ENCODE results near the gene SOX13.
"Not testable (repeated sequence)": the region's sequence is repeated elsewhere in the genome, so short reads cannot be mapped to it uniquely, and the experiment has no call there.

The SOX13 gene

GRCh38 chr1:204087181-204087892 is 14.4 kb downstream of the SOX13 start:
- no peak for DNase-seq (ENCODE audit: low read depth in 2 of 2)

DNA sequence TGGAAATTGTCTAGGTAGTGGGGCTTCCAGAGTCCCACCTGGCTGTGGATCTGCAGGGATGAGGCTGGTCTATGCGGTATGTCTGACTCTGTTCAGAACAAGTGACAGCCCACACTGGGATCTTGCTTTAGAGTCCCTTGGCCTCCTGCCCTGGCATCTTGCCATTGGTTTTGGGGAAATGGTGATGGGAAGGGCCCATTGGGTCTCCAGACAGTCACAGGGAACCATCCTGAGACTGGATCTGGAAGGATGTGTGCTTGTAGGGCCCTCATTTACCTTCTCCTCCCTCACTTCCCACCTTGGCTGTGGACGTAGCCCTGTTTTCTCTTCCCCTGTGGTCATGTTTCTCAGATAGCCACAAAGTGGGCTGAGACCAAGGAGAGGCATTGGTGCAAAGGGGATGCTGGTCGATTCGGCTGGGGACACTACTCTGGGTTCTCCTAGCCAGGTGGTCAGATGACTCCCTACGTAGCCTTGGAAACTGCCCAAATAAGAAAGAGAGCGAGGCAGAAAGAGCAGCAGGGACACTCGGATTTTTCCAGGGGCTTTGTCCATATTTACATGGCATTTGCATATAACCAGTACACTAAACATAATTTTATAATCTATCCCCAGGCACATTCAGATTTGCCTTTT is 15.1 kb downstream of the SOX13 start:
- no peak for DNase-seq (ENCODE audit: low read depth in 2 of 2)

DNA sequence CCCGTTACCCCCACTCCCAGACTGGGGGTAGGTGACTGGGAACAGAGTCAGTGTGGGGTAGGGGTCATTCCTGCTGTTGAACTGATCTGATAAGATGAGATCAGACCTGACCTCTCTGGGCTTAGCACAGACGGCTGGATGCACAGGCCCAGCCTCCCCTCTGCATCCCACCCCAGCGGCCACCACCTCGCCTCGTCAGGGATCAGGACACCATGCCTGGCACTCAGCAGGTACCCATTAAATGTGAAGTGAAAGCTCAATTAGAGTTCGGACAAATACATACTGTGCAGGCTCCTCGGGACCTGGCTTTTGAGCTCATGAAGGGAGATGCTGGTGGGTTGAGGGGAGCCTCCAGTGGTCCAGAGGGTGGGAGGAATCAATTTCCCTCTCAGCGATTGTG is 15.7 kb downstream of the SOX13 start:
- DNase-seq (ENCODE audit: low read depth in 2 of 2): no peak

DNA sequence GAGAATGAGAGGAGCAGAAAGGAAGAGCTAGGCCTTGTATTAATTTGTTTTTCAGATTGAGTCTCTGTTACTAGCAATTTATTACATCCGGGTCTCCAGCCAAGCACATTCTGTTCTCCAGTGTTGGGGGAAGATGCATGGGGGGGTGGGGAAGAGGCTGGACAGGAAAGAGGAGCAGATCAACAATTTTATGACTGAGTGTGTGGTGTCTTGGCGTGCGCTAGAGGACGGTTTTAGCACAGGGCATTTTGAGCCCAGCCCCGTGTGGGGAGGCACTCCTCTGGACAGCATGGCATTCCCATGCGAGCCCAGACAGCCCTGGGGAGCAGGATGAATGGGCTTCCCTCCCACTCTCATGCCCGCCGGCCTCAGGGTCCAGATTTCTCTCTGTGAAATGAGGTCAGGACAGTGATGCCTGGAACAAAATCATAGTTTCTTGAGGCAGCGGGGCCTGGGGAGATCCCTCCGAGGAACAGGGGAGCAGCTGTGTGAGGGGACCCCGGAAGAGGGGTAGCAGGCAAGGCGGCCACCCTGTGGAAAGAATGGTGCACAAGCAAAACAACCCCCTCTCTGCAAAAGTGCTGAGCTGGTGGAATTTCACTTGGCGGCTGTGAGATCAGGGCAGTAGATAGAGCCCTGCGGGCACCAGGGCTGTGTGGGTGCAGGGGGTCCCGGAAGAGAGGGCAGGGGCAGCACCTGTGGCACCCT is 16.3 kb downstream of the SOX13 start:
- DNase-seq (ENCODE audit: low read depth in 2 of 2): no peak

DNA sequence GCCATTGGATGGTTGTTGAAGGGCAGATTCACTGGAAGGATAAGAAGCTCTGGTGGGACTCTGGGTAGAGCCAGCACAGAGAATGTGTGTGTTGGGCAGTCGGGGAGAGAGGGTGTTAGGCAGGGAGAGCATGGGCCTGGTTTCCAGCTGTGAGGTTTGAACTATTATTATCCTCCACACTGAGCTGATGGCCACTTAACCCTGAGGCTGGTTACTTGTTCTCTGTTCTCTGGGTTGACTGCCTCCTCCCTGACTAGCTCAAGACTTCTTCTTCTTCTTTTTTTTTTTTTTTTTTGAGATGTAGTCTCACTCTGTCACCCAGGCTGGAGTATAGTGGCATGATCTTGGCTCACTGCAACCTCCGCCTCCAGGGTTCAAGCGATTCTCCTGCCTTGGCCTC is 17.2 kb downstream of the SOX13 start:
- DNase-seq (ENCODE audit: low read depth in 2 of 2): not testable (repeated sequence)

DNA sequence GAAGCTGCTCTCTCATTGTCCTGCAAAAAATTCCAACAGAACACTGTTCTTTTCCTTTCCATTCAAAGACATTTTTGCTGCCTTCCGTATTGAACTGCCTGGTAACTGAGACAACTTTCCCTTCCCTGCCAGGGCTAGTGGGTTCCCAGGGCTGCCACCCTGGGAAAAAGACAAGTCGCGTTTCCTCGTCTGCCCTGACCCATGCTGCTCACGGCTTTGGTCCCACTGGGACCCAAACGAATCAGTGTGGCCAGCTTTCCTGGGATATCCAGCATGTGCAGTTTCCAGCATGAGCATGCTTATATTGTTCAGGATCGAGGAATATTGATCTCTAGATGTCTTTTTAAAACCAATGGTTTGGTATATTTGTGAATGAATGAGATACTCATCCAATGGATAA is 18.2 kb downstream of the SOX13 start:
- no peak for DNase-seq (ENCODE audit: low read depth in 2 of 2)

DNA sequence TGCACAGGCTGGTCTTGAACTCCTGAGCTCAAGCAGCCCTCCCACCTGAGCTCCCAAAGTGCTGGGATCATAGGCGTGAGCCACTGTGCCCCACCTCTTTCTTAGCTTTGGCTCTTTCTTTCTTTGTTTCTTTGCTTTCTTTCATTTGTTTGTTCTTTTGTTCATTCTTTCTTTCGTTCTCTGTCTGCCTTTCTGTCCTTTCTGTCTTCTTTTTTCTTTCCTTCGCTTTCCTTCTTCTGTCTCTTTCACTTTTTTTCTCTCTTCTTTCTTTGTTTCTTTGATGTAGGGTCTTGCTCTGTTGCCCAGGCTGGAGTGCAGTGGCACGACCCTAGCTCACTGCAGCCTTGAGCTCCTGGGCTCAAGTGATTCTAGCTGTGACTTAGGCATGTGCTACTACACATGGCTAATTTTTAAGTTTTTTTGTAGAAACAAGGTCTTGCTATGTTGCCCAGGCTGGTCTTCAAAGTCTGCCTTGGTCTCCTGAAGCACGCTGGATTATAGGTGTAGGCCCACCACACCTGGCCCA is 18.9 kb downstream of the SOX13 start:
- DNase-seq (ENCODE audit: low read depth in 2 of 2): no peak

DNA sequence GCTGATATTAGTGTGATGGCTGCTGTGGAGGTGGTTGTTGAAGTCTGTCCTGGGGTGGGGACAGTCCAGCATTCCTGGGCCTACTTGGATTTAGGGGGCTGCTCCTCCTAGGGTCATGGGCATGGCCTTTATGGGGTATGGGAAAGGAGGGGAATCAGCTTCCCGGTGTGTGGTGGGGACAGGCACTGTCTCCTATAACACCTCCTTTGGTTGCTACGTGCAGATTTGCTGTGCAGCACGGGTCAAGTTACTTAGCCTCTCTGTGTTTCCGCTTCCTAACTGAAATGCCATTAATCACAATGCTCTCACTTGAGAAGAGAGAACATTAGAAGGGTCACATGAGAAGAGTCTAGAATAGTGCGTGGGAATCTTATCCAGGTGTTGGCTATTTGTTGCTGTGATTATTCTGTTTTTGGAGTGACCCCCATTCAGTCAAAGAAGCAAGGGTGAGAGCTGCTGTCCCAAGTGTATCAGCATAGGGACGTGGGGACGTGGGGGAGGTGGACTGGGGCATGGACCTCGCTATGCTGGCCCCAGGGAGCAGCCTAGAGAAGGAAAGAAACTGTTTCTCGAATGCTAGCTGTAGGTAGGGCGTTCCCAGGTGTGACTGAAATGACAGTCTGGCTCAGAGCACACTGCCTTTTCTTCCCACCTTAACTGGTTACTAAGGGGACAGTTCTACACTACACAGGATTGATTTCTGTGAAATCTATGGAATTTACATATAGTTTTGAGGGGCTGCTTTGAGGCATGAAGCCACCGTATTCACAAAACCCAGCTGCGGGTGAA is 19.9 kb downstream of the SOX13 start:
- no peak for DNase-seq (ENCODE audit: low read depth in 2 of 2)

DNA sequence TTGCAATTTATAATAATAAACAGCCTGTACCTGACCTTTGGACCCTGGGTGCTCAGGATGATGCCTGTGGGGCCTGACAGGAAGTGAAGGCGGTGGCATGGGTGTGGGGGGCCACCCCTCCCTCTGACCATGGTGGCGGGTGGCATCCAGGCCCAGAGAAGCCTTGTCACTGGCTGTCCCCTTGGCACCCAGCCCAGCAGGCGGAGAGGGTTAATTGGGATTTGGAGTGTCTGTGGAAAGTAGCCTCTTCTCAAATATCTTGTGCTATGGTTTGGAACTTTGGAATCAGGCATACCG is 20.5 kb downstream of the SOX13 start:
- no peak for DNase-seq (ENCODE audit: low read depth in 2 of 2)

DNA sequence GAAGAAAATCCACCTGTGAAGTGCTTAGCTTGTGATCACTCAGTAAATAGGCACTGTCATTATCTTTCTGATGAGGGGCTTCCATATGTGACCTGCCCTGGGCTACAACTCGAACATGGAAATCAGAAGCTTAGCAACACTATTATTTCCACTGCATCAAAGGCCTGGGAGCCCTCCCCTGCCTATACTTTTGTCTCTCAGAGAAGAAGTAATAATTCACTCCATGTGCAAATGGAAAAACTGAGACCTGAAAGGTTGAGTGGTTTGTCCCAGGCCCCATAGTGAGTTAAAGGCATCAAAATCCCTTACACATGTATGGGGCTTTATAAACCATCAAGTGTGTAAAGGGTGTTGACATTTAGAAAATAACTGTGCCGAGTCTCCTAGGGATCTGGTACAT is 20.9 kb downstream of the SOX13 start:
- no peak for DNase-seq (ENCODE audit: low read depth in 2 of 2)

DNA sequence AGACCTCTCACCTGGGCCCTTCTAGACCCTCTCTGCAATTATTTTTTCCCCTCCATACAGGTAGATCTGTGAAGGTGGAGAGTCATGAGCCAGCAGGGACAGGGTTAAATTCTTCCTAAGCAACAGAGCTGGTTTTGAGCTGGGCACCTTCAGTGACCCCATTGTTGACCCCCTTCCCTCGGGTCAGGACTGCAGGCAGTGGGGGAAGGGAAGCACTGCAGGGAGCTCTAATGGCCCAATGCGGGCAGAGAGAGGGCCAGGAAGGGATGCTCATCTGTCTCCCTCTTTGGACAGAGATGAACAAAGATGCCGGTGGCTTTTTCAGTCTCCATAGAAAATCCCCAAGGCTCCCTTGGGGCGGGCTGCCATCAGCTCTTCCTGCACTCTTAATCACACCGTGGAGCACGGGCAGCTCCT is 21.4 kb downstream of the SOX13 start:
- DNase-seq (ENCODE audit: low read depth in 2 of 2): no peak

- DNase-seq (ENCODE audit: low read depth in 2 of 2): no peak
Measured at GRCh38 chr1:204094856-204095634, 22.1 kb downstream of the SOX13 start.

GRCh38 chr1:204096931-204097330 is 24.0 kb downstream of the SOX13 start:
- no peak for DNase-seq (ENCODE audit: low read depth in 2 of 2)

GRCh38 chr1:204098683-204099082 is 25.8 kb downstream of the SOX13 start:
- no peak for DNase-seq (ENCODE audit: low read depth in 2 of 2)

DNA sequence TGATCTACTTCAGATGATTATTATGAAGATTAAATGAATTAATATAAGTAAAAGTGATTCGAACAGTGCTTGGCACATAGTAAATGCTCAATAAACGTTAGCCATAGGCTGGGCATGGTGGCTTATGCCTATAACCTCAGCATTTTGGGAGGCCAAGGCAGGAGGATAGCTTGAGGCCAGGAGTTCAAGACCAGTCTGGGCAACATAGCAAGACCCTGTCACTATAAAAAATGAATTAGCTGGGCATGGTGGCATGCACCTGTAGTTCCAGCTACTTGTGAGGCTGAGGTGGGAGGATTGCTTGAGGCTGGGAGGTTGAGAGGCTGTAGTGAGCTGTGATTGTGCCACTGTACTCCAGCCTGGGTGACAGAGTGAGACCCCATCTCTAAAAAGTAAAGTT is 26.8 kb downstream of the SOX13 start:
- not testable (repeated sequence) for DNase-seq (ENCODE audit: low read depth in 2 of 2)

DNA sequence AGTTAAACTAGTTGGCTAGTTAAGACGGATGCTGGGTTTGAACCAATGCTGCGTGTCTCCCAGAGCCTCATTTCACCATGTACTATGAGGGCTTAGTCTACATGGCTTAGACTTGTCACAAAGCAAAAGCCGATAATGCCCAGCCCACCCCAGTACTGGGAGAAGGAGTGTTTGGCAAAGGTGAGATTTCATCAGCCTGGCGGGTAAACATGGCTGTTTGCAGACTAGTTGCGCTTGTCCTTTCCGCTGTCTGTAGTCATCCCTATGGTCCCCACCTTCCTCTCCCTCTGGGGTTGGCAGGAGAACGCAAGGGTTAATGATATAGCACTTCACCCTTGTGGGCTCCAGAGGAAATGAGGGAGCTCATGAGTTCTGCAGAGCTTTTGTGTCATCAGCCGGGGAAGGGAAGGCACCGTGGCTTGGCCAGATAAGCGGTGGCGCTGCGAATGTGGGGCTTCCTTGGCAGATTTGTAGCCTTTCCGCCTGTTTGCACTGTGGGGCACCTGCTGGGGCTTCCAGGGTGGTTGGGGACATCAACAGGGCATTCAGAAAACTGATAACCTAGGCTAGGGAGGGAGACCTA is 29.2 kb downstream of the SOX13 start:
- no peak for DNase-seq (ENCODE audit: low read depth in 2 of 2)

DNA sequence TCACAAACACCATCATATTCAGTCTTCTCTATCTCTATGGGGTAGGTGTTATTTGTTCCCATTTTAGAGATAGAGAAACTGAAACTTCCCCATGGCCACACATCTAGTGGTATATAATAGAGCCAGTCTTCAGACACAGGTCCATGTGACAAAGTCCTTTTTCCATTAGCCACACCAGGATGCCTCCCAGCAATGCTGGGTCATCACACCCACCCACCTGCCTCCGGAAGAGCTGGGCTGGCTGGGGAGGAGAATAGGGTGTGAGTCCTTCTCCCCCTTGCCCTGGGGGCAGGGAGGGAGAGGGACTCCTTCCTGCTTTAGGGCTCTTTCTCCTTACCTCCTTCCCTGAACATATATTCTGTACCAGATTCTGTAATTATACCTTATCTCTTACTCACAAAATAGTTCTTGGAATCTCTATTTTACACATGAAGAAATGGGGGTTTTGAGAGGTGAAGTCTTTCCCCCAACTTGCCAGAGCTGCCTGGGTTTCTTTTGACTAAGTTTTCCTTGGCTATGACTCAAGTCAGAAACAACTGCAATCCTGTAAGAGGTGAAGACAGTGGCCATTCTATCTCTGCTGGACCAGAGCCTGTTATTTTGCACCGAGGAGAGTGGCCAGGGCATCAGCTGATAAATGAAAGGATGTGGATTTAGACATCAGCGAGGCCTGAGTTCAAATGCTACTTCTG is 30.0 kb downstream of the SOX13 start:
- no peak for DNase-seq (ENCODE audit: low read depth in 2 of 2)

DNA sequence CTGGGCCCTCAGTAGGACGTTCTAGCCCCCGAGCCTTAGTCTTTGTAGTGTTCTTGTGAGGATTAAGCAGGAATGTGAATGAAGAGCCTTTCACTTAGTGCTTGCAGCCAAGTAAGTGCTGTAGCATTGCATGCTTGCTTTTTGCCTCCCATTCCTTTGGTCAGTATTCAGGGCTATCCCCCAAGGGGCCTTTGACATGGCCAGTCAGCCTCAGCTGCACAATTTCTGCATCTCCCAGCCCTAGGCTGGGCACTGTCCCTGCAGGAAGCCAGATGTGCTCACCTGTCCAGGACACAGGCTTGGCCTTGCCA is 30.5 kb downstream of the SOX13 start:
- DNase-seq (ENCODE audit: low read depth in 2 of 2): no peak

- DNase-seq (ENCODE audit: low read depth in 2 of 2): no peak
Measured at GRCh38 chr1:204104331-204105130, 31.6 kb downstream of the SOX13 start.

GRCh38 chr1:204105131-204105515 is 32.2 kb downstream of the SOX13 start:
- DNase-seq (ENCODE audit: low read depth in 2 of 2): no peak
